Activated CD4-positive, alpha-beta T cell treated with anti-CD3 and anti-CD28 coated beads, Interleukin-2, amount 50 U/mL, for 1 hour (primary cell): ENCODE measurements around the gene TXNRD2.

Source experiments
- DNase-seq: peaks from one replicate; pipeline ENCODE4 v3.0.0-alpha.2; 2020

The TXNRD2 gene

DNA sequence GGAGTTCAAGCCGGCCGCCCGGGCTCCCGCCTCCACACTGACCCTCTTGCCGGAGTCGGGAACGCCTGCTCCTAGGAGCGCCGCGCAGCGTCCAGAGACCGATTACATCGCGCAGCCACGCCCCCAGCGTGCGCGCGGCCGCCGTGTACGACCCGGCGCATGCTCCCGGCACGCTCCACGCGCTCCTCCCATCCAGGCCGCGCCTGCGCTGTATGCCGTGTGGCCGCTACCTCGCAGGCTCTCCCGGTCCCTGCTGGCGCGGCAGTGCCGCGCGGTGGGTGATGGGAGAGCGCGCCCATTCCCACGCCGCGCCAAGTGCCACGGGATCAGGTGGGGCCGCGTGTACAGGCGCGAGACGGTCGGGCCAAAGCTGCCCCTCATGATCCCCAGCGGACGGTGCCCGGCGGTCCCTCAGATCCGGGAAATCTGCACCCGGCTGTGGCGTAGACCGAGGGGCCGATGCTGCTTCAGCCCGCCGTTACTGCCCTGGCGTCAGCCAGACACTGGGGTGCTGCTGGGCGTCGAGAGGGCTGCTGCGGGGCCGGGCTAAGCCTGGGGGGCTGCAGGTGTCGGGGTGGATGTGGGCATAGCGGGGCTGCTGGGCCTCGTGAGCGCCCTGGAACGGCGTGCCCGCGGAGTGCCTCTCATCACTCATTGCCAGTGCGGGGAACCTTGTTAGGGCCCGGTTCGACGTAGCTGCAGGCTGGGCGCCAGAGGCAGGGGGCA lies 86.7 kb downstream of the TXNRD2 start, which contains the start of the genes GNB1L and RTL10:
Gene GNB1L (minus strand): TSS at position 97 of the 726 bp plus-strand sequence. CDS start 33,519 bp downstream, outside the sequence.
Gene RTL10 (minus strand): TSS at position 97 of the 726 bp plus-strand sequence. CDS start 2,613 bp downstream, outside the sequence.
- DNase-seq, result peak; percentile 95

GRCh38 chr22:19853879-19854777 lies 87.5 kb downstream of the TXNRD2 start:
- no peak for DNase-seq

- DNase-seq, result no peak
These were observed 88.3 kb downstream of the TXNRD2 start for GRCh38 chr22:19853058-19853878.

- no peak for DNase-seq
These were observed 89.3 kb downstream of the TXNRD2 start for GRCh38 chr22:19852177-19852781.

DNA sequence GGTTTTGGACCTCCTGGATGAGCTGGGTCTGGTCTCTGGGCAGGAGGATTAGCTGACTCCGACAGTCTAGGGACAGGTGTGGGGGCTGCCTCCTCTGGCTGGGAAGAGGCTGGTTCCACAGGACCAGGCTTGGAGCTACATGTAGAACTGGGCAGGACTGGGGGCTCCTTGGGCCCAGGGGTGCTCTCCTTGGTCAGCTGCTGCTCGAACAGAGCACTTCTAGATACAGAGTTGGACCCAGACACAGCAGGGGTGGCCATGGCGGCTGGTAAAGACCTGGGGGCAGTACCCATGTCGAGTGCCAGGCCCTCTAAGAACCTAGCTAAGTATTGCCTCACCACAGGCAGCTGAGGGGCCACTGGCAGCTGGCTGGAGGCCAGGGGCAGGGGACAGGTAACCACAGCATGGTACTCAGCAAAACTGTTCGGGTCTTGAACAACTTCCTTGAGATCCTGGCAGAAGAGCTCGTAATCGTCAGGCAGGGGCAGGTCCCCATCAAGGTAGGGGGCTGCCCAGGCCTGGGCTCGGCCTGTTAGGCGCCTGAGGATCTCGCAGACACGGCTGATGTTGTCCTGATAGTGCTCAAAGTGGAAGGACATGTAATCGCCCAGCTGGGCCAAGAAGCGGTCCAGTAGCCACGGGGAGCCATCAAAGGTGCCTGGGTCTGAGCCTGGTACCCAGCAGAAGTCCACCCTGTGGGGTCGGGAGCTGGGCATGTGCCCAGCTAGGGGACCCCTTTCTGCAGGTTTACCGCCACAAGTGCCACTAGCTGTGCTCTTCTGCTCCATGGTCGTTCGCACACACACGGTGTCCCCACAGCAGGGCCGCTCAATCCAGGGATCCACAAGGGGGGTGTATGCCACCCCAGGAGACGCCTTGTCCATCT lies 90.1 kb downstream of the TXNRD2 start:
- no peak for DNase-seq

DNA sequence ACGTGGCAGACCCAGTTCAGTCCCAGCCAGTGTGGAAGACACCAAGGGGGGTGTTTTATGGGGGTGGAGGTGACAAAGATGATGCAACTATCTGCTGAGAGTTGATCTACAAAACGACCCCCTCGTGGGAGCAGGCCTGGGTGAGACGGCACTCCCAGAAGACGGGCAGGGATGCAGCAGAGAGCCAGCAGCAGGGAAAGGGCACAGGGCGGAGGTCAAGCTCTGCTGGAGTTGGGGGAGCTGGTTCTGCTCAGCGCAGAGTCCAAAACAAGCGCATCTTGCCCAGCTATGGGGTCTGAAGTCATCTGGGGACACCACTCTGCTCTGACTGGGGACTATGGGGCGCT lies 90.9 kb downstream of the TXNRD2 start:
- DNase-seq, result no peak

- DNase-seq, result no peak
These were observed 91.5 kb downstream of the TXNRD2 start for GRCh38 chr22:19849835-19850762.

- no peak for DNase-seq
These were observed 93.1 kb downstream of the TXNRD2 start for GRCh38 chr22:19848298-19849224.

DNA sequence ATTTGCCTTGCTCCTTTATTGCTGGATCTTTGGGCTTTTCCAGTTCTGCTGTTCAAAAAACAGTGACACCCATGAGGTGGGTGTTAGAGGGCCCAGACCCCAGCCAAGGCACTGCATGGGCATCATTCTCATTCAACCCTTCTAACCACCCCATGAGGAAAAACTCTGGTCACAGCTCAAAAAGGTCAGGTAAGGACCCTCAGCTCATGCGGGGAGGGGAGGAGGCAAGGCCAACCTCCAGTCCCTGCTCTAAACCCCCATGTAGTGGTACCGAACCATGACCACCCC lies 94.3 kb downstream of the TXNRD2 start:
- DNase-seq, result no peak

DNA sequence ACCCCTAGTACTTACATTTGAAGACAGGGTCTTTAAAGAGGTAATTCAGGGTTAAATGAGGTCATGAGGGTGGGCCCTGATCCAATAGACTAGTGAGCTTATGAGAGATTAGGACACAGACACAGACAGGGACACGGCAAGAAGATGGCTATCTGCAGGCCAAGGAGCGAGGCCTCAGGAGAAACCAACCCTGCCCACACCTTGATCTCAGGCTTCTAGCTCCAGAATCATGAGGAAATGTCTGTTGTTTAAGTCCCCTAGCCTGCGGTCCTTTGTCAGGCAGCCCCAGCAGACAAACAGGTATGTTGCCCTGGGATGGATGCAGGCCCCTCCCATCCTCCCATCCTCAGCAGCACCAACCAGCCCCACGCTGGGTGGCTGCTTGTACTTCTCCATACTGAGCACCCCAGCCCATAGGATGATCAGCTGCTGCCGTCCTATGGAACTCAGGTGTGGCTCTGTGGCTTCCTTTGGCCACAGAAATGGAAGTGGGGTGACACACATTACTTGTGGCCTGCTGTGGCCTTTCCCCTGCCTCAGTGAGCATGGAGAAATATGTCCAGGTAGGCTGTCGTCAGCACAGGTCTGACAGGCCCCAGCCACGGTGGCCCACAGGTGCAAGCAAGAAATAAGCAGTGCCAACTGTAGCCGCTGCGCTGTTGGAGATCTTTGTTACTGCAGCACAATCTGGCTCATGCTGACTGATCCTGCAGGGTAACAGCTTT lies 94.8 kb downstream of the TXNRD2 start:
- no peak for DNase-seq

- DNase-seq, result no peak
These were observed 96.4 kb downstream of the TXNRD2 start for GRCh38 chr22:19845054-19845722.

DNA sequence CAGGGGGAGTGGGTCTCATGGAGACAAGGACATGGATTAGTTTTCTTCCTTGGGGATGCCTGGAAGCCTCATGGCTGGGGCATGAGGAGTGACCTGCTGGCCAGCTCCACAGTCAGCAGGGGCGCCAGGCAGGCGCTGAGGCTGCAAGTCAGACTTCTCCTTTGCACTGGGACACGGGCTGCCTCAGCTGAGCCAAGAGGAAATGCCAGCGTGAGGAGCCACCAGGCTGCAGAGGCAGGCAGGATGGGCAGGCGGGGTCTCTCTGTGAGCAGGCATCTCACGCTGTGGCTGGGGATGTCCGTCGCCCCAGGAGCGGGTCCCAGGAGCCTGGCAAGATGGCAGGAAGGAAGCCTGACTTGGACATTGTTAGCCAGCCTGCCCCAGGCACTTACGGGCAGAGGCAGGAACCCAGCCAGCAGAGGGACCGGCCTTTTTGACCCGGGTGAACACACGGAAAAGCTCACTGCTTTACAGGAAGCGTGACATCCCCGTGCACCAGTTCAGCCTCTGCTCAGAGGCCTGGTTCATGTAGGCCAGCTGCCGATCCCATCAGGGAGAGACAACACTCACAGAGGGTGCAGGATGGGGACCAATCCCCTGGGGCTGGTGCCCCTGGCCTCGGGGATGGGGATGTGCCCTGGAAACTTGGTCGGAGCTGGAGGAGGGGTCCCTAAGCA lies 97.1 kb downstream of the TXNRD2 start:
- DNase-seq, result no peak

DNA sequence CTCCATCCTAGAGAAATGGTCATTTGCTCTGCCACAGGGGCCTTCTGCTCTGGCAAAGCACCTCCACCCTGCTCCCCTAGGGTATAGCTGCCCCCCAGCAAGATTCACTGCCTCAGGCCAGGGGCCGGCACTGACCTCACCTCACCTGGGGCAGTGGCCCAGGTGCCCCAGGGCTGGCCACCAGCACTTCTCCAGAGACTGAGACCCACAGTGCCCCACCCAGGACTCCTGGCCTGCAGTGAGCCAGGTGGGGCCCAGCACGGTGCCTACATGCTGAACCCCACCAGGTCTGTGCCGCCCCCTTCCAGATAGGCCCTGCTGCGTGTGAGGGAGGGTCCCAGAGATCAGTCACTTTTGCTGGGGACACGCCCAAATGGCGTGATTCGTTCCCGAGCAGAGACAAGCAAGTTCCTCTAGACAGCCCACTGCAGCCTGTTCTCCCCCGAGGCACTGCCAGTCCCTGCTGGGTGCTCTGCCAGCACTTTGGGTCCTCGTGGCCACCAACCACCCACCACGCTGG lies 97.7 kb downstream of the TXNRD2 start:
- DNase-seq, result no peak

DNA sequence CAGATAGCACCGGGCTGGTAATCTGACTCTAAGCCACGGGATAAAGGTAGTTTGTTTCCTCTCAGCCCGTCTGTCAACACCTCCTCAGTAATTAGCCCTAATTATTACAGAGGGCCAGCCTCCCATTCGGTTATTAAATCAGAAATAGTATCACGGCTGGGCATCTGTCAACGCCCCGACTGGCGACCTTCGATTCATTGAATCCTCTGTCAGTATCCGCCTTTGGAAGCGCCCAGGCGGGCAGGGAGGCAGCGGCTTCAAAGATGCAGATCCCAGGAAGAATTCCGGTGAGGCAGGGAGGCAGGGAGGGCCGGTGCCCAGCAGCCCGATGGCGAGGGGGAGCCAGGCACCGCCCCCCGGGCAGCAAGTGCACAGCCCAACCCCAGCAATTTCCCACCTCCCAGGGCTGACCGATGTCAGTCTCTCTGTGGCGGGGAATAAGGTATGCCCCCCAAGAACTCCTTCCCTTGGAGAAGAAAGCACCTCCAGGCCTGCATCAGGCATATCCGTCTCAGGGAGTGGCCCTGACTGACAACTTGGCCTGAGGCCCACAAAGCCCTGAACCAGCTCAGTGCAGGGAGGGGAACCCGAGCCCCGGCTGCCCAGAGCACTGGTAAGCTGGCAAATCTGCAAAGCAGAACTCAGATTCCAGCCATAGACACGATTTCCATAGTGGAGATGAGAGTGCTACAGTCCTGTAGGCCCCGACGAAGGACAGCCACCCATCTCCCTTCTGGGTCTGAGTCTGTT lies 98.3 kb downstream of the TXNRD2 start:
- no peak for DNase-seq

GRCh38 chr22:19842393-19843106 lies 99.1 kb downstream of the TXNRD2 start:
- no peak for DNase-seq
